ENCODE data around the gene ZNF324.

DNA sequence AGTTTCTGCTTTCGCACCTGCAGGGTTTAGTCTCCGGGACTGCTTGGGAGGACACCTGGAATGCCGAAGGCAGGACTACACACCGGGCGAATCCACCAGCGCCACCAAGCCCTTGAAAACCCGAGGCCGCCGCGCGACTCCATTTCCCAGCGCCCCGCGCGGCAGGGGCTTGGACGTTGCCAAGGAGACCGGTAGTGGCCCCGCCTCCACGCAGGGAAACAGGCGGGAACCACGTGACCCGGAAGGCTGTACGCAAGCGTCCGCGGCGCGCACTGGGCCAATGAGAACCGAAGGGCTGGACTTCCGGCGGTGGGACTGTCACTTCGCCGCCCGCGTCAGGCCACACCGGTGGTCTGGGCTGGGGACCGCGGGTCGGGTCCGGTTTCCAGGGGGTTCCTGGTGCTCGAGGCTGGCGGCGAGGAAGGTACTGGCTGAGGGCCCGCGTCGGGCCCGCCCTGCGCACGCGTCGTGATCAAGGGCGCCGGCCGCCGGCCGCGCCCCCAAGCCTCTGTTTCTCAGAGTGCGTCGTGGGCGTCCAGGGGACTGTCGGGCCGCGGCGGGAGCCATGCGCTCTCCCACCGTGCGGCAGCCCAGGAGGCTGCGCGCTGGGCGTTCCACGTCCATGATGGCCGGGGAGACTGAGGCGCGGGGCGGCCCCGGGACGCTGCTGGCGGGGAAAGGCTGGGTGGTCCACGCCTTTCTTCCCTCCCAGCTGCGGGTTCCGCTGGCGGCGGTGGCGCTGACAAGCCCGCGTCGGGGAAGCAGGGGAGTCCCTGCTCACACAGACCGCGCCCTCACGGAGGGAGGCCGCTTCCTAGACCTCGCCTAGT lies at the start of gene ZNF324:
- TF ChIP-seq, protein P1, sequence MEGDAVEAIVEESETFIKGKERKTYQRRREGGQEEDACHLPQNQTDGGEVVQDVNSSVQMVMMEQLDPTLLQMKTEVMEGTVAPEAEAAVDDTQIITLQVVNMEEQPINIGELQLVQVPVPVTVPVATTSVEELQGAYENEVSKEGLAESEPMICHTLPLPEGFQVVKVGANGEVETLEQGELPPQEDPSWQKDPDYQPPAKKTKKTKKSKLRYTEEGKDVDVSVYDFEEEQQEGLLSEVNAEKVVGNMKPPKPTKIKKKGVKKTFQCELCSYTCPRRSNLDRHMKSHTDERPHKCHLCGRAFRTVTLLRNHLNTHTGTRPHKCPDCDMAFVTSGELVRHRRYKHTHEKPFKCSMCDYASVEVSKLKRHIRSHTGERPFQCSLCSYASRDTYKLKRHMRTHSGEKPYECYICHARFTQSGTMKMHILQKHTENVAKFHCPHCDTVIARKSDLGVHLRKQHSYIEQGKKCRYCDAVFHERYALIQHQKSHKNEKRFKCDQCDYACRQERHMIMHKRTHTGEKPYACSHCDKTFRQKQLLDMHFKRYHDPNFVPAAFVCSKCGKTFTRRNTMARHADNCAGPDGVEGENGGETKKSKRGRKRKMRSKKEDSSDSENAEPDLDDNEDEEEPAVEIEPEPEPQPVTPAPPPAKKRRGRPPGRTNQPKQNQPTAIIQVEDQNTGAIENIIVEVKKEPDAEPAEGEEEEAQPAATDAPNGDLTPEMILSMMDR (IDR thresholded peaks at IDR 0.05) = peak in 2 of 6 experiments; percentile 7 to 20
- TF ChIP-seq POLR2A (IDR thresholded peaks at IDR 0.05) (peak in 3 of 4 donors; percentile 40 to 76 (median 59)), EP300 (IDR thresholded peaks at IDR 0.05) (no peak), POLR2AphosphoS5 (IDR thresholded peaks at IDR 0.05) (peak; percentile 63 to 81)

Data from upper lobe of left lung (tissue), 4 donors.